Stimulated activated naive CD8-positive, alpha-beta T cell treated with anti-CD3 and anti-CD28 coated beads, Interleukin-15, amount 100 ng/mL, for 72 hours (primary cell): Measurements from ENCODE around the gene ITSN1.
"Not testable (repeated sequence)": the region's sequence is repeated elsewhere in the genome, so short reads cannot be mapped to it uniquely, and the experiment has no call there.

Source experiments
- ATAC-seq: fragments of 150-1000 bp; cut with Tn5 transposase; 2 replicates; pipeline ENCODE4 v1.10.0; 2021; ENCODE audit warnings: mild to moderate bottlenecking, moderate library complexity
- DNase-seq, 2 donors: peaks; one replicate each; pipeline ENCODE4 v3.0.0; 2021 to 2022
- H3K27ac Mint-ChIP-seq, 2 donors: one replicate each; pipeline ENCODE4 v1.8.0; 2022; ENCODE audit warnings: mild to moderate bottlenecking in 2 of 2, mixed read lengths in 2 of 2, moderate library complexity in 2 of 2
- H3K27me3 Mint-ChIP-seq: one replicate; pipeline ENCODE4 v1.8.0; 2022; ENCODE audit warnings: mixed read lengths
- H3K4me1 Mint-ChIP-seq: one replicate; pipeline ENCODE4 v1.8.0; 2022; ENCODE audit warnings: mild to moderate bottlenecking, mixed read lengths
- H3K4me3 Mint-ChIP-seq, 2 donors: one replicate each; pipeline ENCODE4 v1.8.0; 2022; ENCODE audit warnings: mild to moderate bottlenecking in 2 of 2, mixed read lengths in 2 of 2, moderate library complexity in 1 of 2
- H3K9me3 Mint-ChIP-seq, 2 donors: one replicate each; pipeline ENCODE4 v1.8.0; 2022; ENCODE audit warnings: mixed read lengths in 2 of 2

The ITSN1 gene

DNA sequence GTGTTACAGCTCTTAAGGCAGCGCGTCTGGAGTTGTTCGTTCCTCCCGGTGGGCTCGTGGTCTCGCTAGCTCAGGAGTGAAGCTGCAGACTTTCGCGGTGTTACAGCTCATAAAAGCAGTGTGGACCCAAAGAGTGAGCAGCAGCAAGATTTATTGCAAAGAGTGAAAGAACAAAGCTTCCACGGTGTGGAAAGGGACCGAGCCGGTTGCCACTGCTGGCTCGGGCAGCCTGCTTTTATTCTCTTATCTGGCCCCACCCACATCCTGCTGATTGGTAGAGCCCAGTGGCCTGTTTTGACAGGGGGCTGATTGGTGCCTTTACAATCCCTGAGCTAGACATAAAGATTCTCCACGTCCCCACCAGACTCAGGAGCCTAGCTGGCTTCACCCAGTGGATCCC is 225.6 kb downstream of the ITSN1 start:
- H3K27ac Mint-ChIP-seq, H3K4me1 Mint-ChIP-seq, DNase-seq: not testable (repeated sequence)

DNA sequence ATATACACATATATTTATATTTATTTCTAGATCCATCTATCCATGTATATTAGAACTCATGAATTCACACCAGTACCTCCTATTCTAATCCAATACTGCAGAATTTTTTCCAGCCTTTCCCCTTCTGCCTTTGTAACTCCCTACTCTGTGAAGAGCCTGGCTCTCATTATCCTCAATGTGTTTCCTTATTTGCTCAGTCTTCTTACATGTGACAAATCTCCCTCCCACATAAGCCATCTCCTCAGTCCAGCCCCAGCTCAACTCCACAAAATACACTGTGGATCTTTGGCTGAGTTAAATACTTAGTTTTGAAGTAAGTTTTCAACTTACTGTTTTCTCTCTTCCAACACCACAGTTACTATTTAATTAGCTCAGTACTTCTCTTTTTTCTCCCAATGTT is 227.6 kb downstream of the ITSN1 start:
- ATAC-seq (no peak), DNase-seq (no peak)
- no peaks in the 10 kb centered on the region for H3K9me3 Mint-ChIP-seq
- H3K27me3 Mint-ChIP-seq = no peaks in the 10 kb centered on the region
- peaks cover 10% of the 10 kb centered on the region for H3K4me1 Mint-ChIP-seq
- no peak overlapping the region for H3K4me3 Mint-ChIP-seq
- no peak overlapping the region for H3K27ac Mint-ChIP-seq

More for the DNA sequence above, 225.6 kb downstream of the ITSN1 start:
- peak overlapping the region; percentile 58 to 71 for H3K4me3 Mint-ChIP-seq
- not testable (repeated sequence) for ATAC-seq, H3K9me3 Mint-ChIP-seq, H3K27me3 Mint-ChIP-seq

DNA sequence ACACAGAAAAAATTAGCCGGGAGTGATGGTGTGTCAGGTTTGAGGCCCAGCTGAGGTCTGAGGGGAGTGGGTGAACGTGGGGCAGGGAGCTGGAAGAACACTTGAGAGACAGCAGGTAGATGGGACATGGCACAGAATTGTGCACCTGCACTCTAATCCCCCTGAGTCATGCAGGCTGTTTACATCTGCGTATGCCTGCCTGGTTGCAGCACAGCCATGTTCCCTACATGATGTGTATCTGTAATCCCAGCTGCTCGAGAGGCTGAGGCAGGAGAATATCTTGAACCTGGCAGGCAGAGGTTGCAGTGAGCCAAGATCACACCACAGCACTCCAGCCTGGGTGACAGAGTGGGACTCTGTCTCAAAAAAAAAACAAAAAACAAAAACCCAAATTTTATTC is 228.5 kb downstream of the ITSN1 start:
- Mint-ChIP-seq H3K4me1 (peaks cover 10% of the 10 kb centered on the region), H3K4me3 (no peak overlapping the region), H3K9me3 (no peaks in the 10 kb centered on the region), H3K27me3 (no peaks in the 10 kb centered on the region), H3K27ac (no peak overlapping the region)
- DNase-seq (no peak), ATAC-seq (no peak)

DNA sequence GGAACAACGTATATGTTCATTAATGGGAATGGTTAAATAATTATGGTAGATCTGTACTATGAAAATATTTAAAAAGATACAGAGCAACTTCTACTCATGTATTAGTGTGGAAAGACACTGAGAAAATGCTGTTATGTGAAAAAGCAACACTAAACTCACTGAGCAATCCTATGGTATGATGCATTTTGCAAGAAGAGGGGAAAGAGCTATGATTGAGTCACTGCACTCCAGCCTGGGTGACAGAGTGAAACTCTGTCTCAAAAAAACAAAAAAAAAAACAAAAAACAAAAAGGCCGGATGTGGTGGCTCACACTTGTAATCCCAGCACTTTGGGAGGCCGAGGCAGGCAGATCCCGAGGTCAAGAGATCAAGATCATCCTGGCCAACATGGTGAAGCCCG is 228.9 kb downstream of the ITSN1 start:
- Mint-ChIP-seq H3K27ac (no peak overlapping the region), H3K9me3 (no peaks in the 10 kb centered on the region), H3K4me3 (no peak overlapping the region), H3K27me3 (no peaks in the 10 kb centered on the region), H3K4me1 (peaks cover 10% of the 10 kb centered on the region)
- DNase-seq = no peak
- no peak for ATAC-seq

DNA sequence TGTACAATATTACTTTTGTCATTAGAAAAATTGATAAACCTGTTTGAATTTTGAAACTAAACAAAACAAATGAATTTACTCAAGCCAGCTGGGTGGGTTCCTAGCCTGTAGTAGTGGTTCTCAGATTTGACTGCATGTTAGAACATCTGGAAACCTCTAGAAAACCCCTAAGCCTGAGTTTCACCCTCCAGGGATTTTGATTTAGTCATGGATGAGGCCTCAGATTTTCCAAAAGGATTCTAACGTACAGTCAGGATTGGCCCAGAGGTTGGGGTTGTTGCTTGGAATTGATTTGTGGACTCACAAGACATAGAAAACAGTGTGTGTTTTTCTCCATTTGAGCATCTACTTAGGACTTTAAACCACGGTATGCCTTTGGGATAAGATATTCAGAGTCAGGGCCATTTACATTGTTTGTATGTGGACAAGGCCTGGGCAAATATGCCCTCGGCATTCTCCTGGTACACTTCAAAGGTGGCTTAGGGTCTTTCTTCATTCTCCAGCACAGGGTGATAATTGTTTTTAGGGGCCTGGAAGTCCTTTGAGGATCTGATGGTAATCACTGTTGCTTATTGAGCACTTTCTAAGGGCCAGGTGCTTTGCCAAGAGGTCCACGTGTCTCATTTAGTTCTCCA is 230.7 kb downstream of the ITSN1 start:
- Mint-ChIP-seq H3K9me3 (no peaks in the 10 kb centered on the region), H3K4me3 (no peak overlapping the region), H3K4me1 (peaks cover 5% of the 10 kb centered on the region), H3K27me3 (no peaks in the 10 kb centered on the region), H3K27ac (no peak overlapping the region)
- no peak for DNase-seq
- no peak for ATAC-seq

DNA sequence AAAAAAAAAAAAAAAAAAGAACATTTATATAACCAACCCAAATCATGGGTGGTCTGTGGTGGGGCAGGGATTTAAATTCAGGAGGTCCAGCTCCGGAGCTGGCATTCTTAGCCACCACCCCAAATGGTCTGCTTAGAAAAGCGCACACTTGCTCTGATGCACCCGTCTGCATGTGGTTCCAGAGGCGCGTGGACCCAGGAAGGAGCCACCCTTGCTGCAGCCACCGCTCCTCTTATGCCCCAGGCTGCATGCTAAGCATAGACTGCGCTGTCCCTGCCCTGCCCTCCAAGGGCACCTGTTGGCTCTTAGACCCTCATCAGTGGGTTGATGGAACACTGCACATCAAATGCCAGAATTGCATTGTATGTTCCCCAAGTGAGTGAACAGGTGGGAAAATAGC is 231.9 kb downstream of the ITSN1 start:
- Mint-ChIP-seq H3K4me1 (peaks cover 4% of the 10 kb centered on the region), H3K27me3 (no peaks in the 10 kb centered on the region), H3K9me3 (no peaks in the 10 kb centered on the region), H3K27ac (no peak overlapping the region), H3K4me3 (no peak overlapping the region)
- ATAC-seq = no peak
- no peak for DNase-seq

DNA sequence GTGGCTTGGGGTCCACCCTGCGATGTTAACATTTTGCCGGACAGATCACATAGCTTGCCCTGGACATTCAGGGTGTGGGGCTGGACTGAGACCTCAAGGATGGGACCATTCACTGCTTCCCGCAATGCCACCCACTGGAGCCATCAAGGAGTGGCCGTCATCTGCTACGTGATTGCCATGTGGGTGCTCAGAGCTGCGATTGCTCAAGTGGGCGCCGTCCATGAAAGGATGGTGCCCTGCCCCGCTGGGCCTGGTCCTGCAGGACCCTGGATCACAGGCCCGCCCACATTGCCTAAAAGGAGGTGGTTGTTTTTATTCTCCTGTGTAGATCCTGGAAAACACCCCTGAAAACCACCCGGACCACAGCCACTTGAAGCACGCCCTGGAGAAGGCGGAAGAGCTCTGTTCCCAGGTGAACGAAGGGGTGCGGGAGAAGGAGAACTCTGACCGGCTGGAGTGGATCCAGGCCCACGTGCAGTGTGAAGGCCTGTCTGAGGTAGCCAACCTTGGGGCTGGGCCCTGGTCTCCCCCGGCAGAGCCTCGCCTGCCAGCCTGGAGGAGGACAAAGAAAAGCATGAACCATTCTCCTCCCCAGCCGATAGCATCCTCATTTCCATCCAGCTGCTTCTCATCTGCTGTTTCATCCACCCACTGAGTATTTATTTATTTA is 232.9 kb downstream of the ITSN1 start:
- no peaks in the 10 kb centered on the region for H3K9me3 Mint-ChIP-seq
- no peak overlapping the region for H3K27ac Mint-ChIP-seq
- no peaks in the 10 kb centered on the region for H3K27me3 Mint-ChIP-seq
- ATAC-seq (no peak), DNase-seq (no peak)
- H3K4me1 Mint-ChIP-seq = no peaks in the 10 kb centered on the region
- no peak overlapping the region for H3K4me3 Mint-ChIP-seq

DNA sequence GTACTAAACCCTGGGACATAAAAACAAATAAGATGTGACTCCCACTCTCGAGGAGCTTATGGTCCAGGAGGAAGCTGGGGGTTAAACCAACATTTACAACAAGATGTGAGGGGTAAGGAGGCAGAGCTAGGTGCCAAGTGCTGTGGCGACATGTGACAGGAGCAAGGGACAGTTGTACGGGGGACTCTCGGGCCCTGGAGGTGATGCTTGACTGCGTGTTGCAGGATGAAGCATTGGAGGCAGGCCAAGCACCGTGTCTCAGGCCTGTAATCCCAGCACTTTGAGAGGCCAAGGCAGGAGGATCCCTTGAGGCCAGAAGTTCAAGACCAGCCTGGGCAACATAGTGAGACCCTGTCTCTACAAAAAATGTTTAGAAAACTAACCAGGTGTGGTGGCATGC is 236.5 kb downstream of the ITSN1 start:
- H3K27ac Mint-ChIP-seq = peak overlapping the region in 1 of 2 donors; percentile 49
- no peaks in the 10 kb centered on the region for H3K4me1 Mint-ChIP-seq
- no peaks in the 10 kb centered on the region for H3K27me3 Mint-ChIP-seq
- H3K9me3 Mint-ChIP-seq = no peaks in the 10 kb centered on the region
- ATAC-seq = no peak
- H3K4me3 Mint-ChIP-seq = no peak overlapping the region
- DNase-seq = no peak

DNA sequence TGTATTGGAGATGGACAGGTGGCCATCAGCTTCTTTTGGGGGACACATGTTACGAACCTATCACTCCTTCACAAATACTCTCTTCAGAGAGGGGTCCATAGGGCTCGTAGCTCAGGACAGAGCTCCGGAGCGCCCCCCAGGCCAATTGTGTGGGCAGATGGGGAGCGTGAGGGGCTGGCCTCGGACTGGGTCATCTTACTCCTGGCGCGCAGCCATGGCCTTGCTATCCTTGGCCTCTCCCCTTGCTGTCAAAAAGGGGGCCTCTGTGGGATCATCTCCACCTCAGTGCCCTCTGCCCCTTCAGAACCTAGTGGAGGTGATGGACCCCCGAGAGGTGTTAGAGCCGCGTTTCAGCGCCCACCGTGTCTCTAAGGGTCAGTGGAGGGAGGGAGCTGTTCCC is 238.3 kb downstream of the ITSN1 start:
- no peak overlapping the region for H3K4me3 Mint-ChIP-seq
- DNase-seq (no peak), ATAC-seq (no peak)
- no peak overlapping the region for H3K27ac Mint-ChIP-seq
- H3K9me3 Mint-ChIP-seq = no peaks in the 10 kb centered on the region
- H3K27me3 Mint-ChIP-seq = peaks cover 9% of the 10 kb centered on the region
- no peaks in the 10 kb centered on the region for H3K4me1 Mint-ChIP-seq

DNA sequence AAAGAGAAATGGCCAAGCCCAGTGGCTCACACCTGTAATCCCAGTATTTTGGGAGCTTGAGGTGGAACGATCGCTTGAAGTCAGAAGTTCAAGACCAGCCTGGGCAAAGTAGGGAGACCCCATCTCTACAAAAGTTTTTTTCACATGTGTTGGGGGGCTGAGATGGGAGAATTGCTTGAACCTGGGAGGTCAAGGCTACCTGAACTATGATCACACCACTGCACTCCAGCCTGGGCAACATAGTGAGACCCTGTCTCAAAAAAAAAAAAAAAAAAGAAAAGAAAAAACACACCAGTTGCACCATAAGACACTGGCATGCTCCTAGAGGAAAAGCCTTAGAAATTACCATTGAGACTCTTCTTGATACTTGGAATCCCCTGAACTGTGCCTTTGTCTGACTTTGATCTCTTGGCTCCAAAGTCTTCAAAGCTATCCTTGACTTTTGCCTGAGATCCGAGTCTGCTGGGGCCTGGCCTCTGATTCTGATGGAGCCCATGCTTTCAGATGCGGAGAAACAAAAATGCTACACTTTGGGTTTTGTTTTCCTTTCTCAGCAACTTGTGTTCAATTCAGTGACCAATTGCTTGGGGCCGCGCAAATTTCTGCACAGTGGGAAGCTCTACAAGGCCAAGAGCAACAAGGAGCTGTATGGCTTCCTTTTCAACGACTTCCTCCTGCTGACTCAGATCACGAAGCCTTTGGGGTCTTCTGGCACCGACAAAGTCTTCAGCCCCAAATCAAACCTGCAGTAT is 239.6 kb downstream of the ITSN1 start:
- Mint-ChIP-seq H3K27me3 (peaks cover 9% of the 10 kb centered on the region), H3K4me3 (no peak overlapping the region), H3K9me3 (no peaks in the 10 kb centered on the region), H3K27ac (no peak overlapping the region), H3K4me1 (no peaks in the 10 kb centered on the region)
- no peak for DNase-seq
- no peak for ATAC-seq

DNA sequence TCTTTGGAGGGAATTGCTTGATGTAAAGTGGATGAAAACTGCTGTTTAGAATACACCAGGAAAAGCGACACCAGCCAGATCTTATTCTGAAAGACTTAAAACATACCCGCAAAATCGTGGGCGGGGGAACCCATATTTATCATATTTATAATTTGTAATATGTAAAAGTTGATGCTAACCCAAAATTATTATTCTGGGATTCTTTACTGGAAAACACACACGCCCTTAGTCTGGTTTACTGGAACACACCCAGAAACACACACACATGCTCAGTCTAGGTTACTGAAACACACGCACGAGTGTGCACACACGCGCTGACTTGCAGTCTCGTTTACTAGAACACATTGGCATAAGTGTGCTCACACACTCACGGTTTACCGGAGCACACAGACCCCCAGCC is 240.8 kb downstream of the ITSN1 start:
- ATAC-seq = no peak

DNA sequence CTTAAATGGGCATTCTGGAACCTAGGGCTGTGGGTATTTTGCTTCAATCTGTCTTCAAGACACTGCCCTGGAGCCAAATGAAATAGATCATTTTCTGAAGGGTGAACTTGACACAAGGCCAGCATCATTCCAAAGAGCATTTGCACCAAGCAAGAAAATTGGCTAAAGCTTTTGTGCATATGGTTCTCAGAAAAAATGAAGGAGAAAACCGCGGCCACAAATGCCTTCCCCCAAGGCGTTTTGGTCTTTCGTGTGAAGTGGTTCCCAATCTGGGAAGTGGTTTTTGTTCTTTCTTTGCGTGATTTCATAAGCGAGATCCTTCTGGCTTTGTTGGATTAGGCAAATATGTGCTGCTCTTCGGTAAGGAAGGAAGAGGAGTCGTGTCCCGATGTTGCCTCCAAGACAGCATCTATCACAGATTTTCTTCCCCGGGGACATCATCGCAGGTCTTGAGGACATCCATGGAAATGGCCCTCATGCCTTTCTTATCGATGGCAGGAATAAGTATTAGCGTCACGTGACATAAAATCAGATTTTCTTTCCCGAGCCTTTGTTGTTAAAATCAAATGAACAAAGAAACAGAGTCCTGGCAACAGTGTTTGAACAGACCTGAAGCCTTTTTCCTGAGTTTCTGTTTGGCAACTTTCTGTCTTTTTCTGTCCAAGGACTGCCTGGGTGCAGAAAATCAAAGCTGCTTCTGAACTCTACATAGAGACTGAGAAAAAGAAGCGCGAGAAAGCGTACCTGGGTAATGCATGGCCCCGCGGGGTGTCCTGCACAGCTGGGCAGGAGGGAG is 242.3 kb downstream of the ITSN1 start:
- Mint-ChIP-seq H3K4me3 (no peak overlapping the region), H3K27me3 (peaks cover 9% of the 10 kb centered on the region), H3K4me1 (no peaks in the 10 kb centered on the region), H3K27ac (no peak overlapping the region), H3K9me3 (no peaks in the 10 kb centered on the region)
- ATAC-seq (no peak), DNase-seq (no peak)

More for the DNA sequence above, 240.8 kb downstream of the ITSN1 start:
- H3K9me3 Mint-ChIP-seq = no peaks in the 10 kb centered on the region
- no peak for DNase-seq
- H3K27ac Mint-ChIP-seq = no peak overlapping the region
- peaks cover 9% of the 10 kb centered on the region for H3K27me3 Mint-ChIP-seq
- no peak overlapping the region for H3K4me3 Mint-ChIP-seq
- H3K4me1 Mint-ChIP-seq = no peaks in the 10 kb centered on the region

DNA sequence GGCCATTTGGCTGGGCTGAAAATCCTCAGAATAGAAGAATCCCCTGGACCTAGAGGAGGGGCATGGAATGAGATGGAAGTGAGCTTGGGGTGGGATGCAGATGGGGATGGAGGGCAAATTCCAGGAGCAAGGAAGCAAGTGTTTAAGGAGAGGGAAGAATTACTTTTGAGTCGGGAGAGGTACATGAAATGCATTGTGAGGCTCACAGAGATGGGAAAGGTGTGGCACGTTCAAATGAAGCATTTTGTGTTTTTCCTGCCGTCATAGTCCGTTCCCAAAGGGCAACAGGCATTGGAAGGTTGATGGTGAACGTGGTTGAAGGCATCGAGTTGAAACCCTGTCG is 242.8 kb downstream of the ITSN1 start:
- no peak for ATAC-seq
- no peaks in the 10 kb centered on the region for H3K9me3 Mint-ChIP-seq
- no peak overlapping the region for H3K27ac Mint-ChIP-seq
- peaks cover 9% of the 10 kb centered on the region for H3K27me3 Mint-ChIP-seq
- no peaks in the 10 kb centered on the region for H3K4me1 Mint-ChIP-seq
- DNase-seq = no peak
- H3K4me3 Mint-ChIP-seq = no peak overlapping the region

DNA sequence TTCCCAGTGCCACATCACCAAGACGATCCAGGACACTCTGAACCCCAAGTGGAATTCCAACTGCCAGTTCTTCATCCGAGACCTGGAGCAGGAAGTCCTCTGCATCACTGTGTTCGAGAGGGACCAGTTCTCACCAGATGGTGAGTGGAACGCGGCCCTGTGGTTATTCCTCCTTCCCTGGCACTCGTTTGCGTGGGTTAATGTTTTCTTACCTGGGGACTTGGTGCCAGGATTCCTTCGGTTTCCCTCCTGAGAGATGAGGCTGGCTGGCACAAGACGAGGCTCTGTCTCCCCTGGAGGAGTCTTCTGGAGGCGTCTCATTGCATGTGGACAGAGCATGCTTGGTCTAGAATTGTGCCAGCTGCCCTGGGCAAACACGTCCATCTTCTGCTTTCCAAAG is 244.0 kb downstream of the ITSN1 start:
- no peaks in the 10 kb centered on the region for H3K9me3 Mint-ChIP-seq
- DNase-seq = no peak
- no peaks in the 10 kb centered on the region for H3K4me1 Mint-ChIP-seq
- no peak overlapping the region for H3K4me3 Mint-ChIP-seq
- no peak overlapping the region for H3K27ac Mint-ChIP-seq
- peaks cover 9% of the 10 kb centered on the region for H3K27me3 Mint-ChIP-seq
- no peak for ATAC-seq

DNA sequence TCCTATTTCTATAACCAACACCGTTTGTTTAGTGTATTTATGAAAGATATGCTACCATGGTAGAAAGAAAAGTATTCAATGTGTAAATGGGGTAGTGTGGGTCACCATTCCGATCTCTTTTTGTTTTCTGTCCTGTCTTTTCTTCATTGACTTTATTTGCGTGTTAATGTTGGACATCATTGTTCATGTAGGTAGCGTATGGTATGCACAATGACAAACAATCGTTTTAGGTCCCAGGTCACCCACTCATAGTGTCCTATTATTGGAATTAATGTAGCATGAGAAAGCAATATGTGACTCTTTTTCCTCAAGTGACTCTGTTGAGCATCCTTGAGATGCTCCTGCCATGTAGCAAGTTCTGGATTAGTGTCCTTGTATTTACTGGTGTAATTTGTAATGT is 247.9 kb downstream of the ITSN1 start:
- H3K27me3 Mint-ChIP-seq = peaks cover 3% of the 10 kb centered on the region
- H3K4me3 Mint-ChIP-seq = no peak overlapping the region
- H3K27ac Mint-ChIP-seq = no peak overlapping the region
- DNase-seq (no peak), ATAC-seq (no peak)
- no peaks in the 10 kb centered on the region for H3K9me3 Mint-ChIP-seq
- peaks cover 9% of the 10 kb centered on the region for H3K4me1 Mint-ChIP-seq

DNA sequence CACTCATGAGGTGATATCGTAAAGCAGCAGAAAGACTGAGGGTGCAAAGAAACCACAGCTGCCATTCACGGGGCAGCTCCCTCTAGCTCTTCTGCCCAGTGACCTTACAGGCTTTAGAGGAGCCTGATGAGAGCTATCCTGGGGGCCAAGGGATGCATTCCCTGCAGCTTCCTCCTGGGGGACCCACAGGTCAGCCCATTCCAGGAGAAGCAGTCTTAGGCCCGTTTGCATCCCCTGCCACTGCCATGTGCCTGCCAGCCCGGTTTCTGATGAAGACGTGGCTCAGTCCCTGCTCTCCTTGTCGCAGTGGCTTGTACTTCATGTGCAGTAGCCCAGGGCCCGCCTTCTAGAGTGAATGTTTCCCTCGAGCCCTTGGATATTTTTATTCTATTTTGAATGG is 250.6 kb downstream of the ITSN1 start:
- DNase-seq = no peak
- H3K4me1 Mint-ChIP-seq = peaks cover 12% of the 10 kb centered on the region
- no peak for ATAC-seq
- H3K9me3 Mint-ChIP-seq = no peaks in the 10 kb centered on the region
- no peak overlapping the region for H3K27ac Mint-ChIP-seq
- H3K4me3 Mint-ChIP-seq = no peak overlapping the region
- H3K27me3 Mint-ChIP-seq = no peaks in the 10 kb centered on the region
